Brain microvascular endothelial cell (primary cell): Measurements from ENCODE around the gene SQOR.

Experiments used
- DNase-seq: peaks from one replicate; pipeline ENCODE4 v3.0.0-alpha.2; 2020
- H3K27ac ChIP-seq: fragments of 250-450 bp; sonication (Bioruptor Pico); 2 replicates; pipeline ENCODE4 v1.5.1; 2020; ENCODE audit warnings: mild to moderate bottlenecking, moderate library complexity
- H3K27me3 ChIP-seq: fragments of 250-450 bp; sonication (Bioruptor Pico); replicated peaks from 2 replicates; pipeline ENCODE4 v1.5.1; 2020; ENCODE audit warnings: mild to moderate bottlenecking
- H3K36me3 ChIP-seq: fragments of 250-450 bp; sonication (Bioruptor Pico); replicated peaks from 2 replicates; pipeline ENCODE4 v1.5.1; 2020; ENCODE audit warnings: mild to moderate bottlenecking
- H3K4me3 ChIP-seq: 2 replicates; pipeline ENCODE4 v1.5.1; 2011; ENCODE audit warnings: low read depth, mild to moderate bottlenecking, control low read depth, low read length, moderate library complexity
- in situ Hi-C: cut with HindIII; loops from 2 replicates; pipeline ENCODE4 v1.10.0; 2017; ENCODE audit warnings: low sequenced_read_pairs, low pct_ligation_motif_present
- TF ChIP-seq, protein P1 (sequence below): IDR thresholded peaks from 2 replicates; pipeline ENCODE4 v1.5.1; 2011; ENCODE audit warnings: low read depth, mild to moderate bottlenecking, moderate library complexity, low read length, control low read depth, inconsistent platforms; ENCODE audit errors: missing control alignments

The SQOR gene

GRCh38 chr15:45587863-45588170 is 47.0 kb upstream of the SQOR start:
- H3K4me3 ChIP-seq: peak overlapping the region; percentile 95
- TF ChIP-seq, protein P1, sequence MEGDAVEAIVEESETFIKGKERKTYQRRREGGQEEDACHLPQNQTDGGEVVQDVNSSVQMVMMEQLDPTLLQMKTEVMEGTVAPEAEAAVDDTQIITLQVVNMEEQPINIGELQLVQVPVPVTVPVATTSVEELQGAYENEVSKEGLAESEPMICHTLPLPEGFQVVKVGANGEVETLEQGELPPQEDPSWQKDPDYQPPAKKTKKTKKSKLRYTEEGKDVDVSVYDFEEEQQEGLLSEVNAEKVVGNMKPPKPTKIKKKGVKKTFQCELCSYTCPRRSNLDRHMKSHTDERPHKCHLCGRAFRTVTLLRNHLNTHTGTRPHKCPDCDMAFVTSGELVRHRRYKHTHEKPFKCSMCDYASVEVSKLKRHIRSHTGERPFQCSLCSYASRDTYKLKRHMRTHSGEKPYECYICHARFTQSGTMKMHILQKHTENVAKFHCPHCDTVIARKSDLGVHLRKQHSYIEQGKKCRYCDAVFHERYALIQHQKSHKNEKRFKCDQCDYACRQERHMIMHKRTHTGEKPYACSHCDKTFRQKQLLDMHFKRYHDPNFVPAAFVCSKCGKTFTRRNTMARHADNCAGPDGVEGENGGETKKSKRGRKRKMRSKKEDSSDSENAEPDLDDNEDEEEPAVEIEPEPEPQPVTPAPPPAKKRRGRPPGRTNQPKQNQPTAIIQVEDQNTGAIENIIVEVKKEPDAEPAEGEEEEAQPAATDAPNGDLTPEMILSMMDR: no peak
- H3K27me3 ChIP-seq: no peaks in the 10 kb centered on the region
- in situ Hi-C loops: no loop called here
- peak overlapping the region; percentile 95 for H3K27ac ChIP-seq
- H3K36me3 ChIP-seq: peaks cover 2% of the 10 kb centered on the region
- no peak for DNase-seq

GRCh38 chr15:45588219-45588875 is 46.5 kb upstream of the SQOR start:
- H3K27ac ChIP-seq: peak overlapping the region; percentile 95
- TF ChIP-seq, protein P1: peak; percentile 6
- H3K27me3 ChIP-seq: no peaks in the 10 kb centered on the region
- in situ Hi-C loops: no loop called here
- peaks cover 2% of the 10 kb centered on the region for H3K36me3 ChIP-seq
- no peak for DNase-seq
- peak overlapping the region; percentile 95 for H3K4me3 ChIP-seq

GRCh38 chr15:45589256-45589655 is 45.6 kb upstream of the SQOR start:
- in situ Hi-C loops: no loop called here
- no peak for DNase-seq
- Histone ChIP-seq H3K27me3 (no peaks in the 10 kb centered on the region), H3K27ac (peak overlapping the region; percentile 95), H3K4me3 (peak overlapping the region; percentile 95), H3K36me3 (peaks cover 2% of the 10 kb centered on the region)
- TF ChIP-seq, protein P1: no peak

DNA sequence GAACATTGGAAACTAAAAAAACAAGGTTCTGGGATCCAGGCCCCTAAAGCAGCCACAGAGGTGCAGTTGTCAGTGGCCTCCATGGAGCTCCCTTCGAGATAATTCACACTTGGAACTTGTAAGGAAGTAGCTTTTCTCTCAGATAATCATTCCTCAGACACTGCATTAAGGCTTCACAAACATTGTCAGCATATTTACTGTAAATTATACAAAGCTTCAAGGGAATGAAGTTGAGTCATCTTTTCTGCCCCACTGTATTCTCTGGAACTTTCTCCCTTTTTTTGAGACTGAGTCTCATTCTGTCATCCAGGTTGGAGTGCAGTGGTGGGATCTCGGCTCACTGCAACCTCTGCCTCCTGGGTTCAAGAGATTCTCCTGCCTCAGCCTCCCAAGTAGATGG is 40.5 kb upstream of the SQOR start:
- DNase-seq: no peak
- TF ChIP-seq, protein P1: no peak
- in situ Hi-C loops: no loop called here
- Histone ChIP-seq H3K36me3 (peaks cover 12% of the 10 kb centered on the region), H3K4me3 (no peak overlapping the region), H3K27ac (no peak overlapping the region), H3K27me3 (no peaks in the 10 kb centered on the region)

- Histone ChIP-seq H3K27ac (no peak overlapping the region), H3K4me3 (no peak overlapping the region), H3K36me3 (peaks cover 12% of the 10 kb centered on the region), H3K27me3 (no peaks in the 10 kb centered on the region)
- TF ChIP-seq, protein P1: no peak
- DNase-seq: no peak
- in situ Hi-C loops: no loop called here
These were observed 39.8 kb upstream of the SQOR start for GRCh38 chr15:45594835-45595530.
